Measurements from ENCODE around the gene ALOXE3. TPM values are rescaled to one million over a fixed set of nuclear protein-coding genes. Genes with fewer than 3 reads are reported as not detected.

The ALOXE3 gene
- total RNA-seq, 2 donors from 2014 or later, result not detected

GRCh38 chr17:8067806-8068205, 50.5 kb downstream of the ALOXE3 start:
- H3K9me3 ChIP-seq, result no peaks in the 10 kb centered on the region
- no peak for ATAC-seq (ENCODE audit: insufficient number of reproducible peaks, low FRiP score, low read depth)
- H3K27ac ChIP-seq, result no peak overlapping the region
- no peak overlapping the region for H3K4me3 ChIP-seq
- no peaks in the 10 kb centered on the region for H3K36me3 ChIP-seq
- H3K27me3 ChIP-seq (replicated peaks; ENCODE audit: insufficient read depth), result peaks cover 4% of the 10 kb centered on the region
- TF ChIP-seq CTCF (IDR thresholded peaks at IDR 0.05), result no peak
- no peak for DNase-seq (ENCODE audit: low spot score)
- peaks cover 0 to 13% of the 10 kb centered on the region in 2 donors for H3K4me1 ChIP-seq (ENCODE audit: control insufficient read depth in 1 of 2, low read depth in 2 of 2)

GRCh38 chr17:8066841-8067775, 51.2 kb downstream of the ALOXE3 start:
- Histone ChIP-seq H3K27ac (no peak overlapping the region), H3K27me3 (replicated peaks; ENCODE audit: insufficient read depth) (peaks cover 4% of the 10 kb centered on the region), H3K4me3 (no peak overlapping the region), H3K9me3 (no peaks in the 10 kb centered on the region), H3K4me1 (ENCODE audit: control insufficient read depth in 1 of 2, low read depth in 2 of 2) (peaks cover 0 to 13% of the 10 kb centered on the region in 2 donors), H3K36me3 (no peaks in the 10 kb centered on the region)
- TF ChIP-seq CTCF (IDR thresholded peaks at IDR 0.05), result no peak
- DNase-seq (ENCODE audit: low spot score), result no peak
- ATAC-seq (ENCODE audit: insufficient number of reproducible peaks, low FRiP score, low read depth), result no peak

DNA sequence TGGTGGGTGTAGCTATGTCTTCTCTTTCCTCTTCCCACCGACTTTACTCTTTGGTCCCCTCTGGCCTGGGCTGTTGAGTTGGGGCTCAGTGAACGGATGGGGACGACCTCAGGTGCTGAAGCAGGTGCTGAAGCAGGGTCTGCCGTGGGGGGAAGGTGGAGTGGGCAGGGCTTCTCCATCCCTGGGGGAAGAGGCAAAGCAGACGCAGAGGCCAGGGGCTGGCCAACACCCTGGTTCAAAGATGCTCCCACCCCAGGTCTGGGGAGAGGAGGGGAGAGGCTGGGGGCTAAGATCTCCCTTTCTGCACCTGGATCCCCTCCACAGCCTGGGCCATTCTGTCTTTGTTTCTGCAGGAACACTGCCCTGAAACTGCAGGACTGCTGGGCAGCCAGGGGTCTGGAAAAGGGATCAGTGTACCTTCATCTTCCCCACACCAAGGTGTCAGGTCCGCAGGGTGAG, 53.7 kb downstream of the ALOXE3 start:
- ATAC-seq (ENCODE audit: insufficient number of reproducible peaks, low FRiP score, low read depth), result no peak
- Histone ChIP-seq H3K36me3 (no peaks in the 10 kb centered on the region), H3K4me1 (ENCODE audit: control insufficient read depth in 1 of 2, low read depth in 2 of 2) (peaks cover 0 to 14% of the 10 kb centered on the region in 2 donors), H3K27ac (no peak overlapping the region), H3K9me3 (no peaks in the 10 kb centered on the region), H3K4me3 (no peak overlapping the region), H3K27me3 (replicated peaks; ENCODE audit: insufficient read depth) (peaks cover 11% of the 10 kb centered on the region)
- no peak for DNase-seq (ENCODE audit: low spot score)
- TF ChIP-seq CTCF (IDR thresholded peaks at IDR 0.05), result no peak

DNA sequence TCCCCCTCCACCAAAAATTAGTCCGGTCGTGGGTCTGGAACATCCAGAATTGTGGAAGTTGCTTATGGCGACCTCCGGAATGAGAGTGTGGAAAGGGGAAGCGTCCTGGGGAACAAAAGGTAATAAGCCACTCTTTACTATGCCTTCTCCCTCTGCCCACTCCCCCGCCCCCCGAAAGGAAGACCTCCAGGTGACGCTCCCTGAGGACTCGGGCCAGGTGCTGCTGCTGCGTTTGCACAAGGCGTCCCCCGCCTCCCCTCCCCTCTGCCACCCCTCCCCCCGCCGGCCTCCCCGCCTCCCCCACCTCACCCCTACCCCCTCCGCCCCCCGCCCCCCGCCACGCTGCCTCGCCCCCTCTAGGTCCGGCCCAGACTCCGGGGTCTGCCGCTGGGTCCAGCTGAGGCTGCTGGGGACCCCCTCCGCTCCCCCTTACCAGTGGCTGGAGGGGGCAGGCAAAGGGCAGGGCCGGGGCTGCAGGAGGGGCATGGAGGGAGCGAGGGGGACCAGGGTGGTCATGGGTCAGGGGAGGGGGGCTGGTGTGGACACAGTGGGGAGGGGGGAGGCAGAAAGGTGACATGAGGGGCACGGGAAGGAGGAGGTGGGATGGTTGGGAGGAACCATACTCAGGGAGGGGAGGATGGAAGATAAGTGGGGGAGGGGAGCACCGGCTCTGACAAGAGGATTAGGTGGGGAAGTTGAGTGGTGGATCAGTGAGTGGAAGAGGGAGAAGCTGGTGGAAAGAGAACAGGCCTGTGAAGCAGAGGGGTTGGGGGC, 54.4 kb downstream of the ALOXE3 start:
- ATAC-seq (ENCODE audit: insufficient number of reproducible peaks, low FRiP score, low read depth) (no peak), DNase-seq (ENCODE audit: low spot score) (no peak)
- Histone ChIP-seq H3K27ac (no peak overlapping the region), H3K9me3 (no peaks in the 10 kb centered on the region), H3K27me3 (replicated peaks; ENCODE audit: insufficient read depth) (peaks cover 11% of the 10 kb centered on the region), H3K4me1 (ENCODE audit: control insufficient read depth in 1 of 2, low read depth in 2 of 2) (peaks cover 0 to 14% of the 10 kb centered on the region in 2 donors), H3K4me3 (no peak overlapping the region), H3K36me3 (no peaks in the 10 kb centered on the region)
- no peak for TF ChIP-seq CTCF (IDR thresholded peaks at IDR 0.05)
